Stimulated activated CD8-positive, alpha-beta memory T cell treated with anti-CD3 and anti-CD28 coated beads, Interleukin-4, amount 100 ng/mL, for 48 hours (primary cell): ENCODE results near the gene VASP.
A peak's percentile ranks its signal among the peaks of the same experiment; 100 is the strongest.

Source experiments
- DNase-seq: peaks from one replicate; pipeline ENCODE4 v3.0.0-alpha.2; 2020

The VASP gene

GRCh38 chr19:45517238-45517637 is 10.0 kb downstream of the VASP start:
- DNase-seq = no peak

- no peak for DNase-seq
Measured at GRCh38 chr19:45517641-45518468, 10.6 kb downstream of the VASP start.

- DNase-seq = no peak
Measured at GRCh38 chr19:45518469-45518826, 11.2 kb downstream of the VASP start.

- no peak for DNase-seq
Measured at GRCh38 chr19:45522010-45522941, 15.0 kb downstream of the VASP start.

GRCh38 chr19:45523642-45524256 is 16.5 kb downstream of the VASP start:
- DNase-seq = peak; percentile 80

GRCh38 chr19:45524575-45525129 is 17.4 kb downstream of the VASP start:
- no peak for DNase-seq

GRCh38 chr19:45526143-45526542 is 18.9 kb downstream of the VASP start:
- no peak for DNase-seq

GRCh38 chr19:45526971-45527370 is 19.7 kb downstream of the VASP start:
- DNase-seq = no peak

- DNase-seq = no peak
Measured at GRCh38 chr19:45527731-45528130, 20.5 kb downstream of the VASP start.

GRCh38 chr19:45528149-45528743 is 21.0 kb downstream of the VASP start:
- no peak for DNase-seq

- DNase-seq = no peak
Measured at GRCh38 chr19:45528744-45529419, 21.6 kb downstream of the VASP start.

- DNase-seq = no peak
Measured at GRCh38 chr19:45529420-45529785, 22.1 kb downstream of the VASP start.

GRCh38 chr19:45531349-45531748 is 24.1 kb downstream of the VASP start:
- DNase-seq = no peak

GRCh38 chr19:45539459-45539858 is 32.2 kb downstream of the VASP start:
- DNase-seq = no peak

GRCh38 chr19:45542234-45542668 is 35.0 kb downstream of the VASP start:
- DNase-seq = no peak

- DNase-seq = no peak
Measured at GRCh38 chr19:45547211-45547770, 40.0 kb downstream of the VASP start.

GRCh38 chr19:45547965-45548609 is 40.8 kb downstream of the VASP start:
- no peak for DNase-seq

- DNase-seq = no peak
Measured at GRCh38 chr19:45553464-45553863, 46.2 kb downstream of the VASP start.

GRCh38 chr19:45554481-45554880 is 47.2 kb downstream of the VASP start:
- no peak for DNase-seq

- no peak for DNase-seq
Measured at GRCh38 chr19:45556835-45557234, 49.6 kb downstream of the VASP start.

GRCh38 chr19:45558399-45558878 is 51.2 kb downstream of the VASP start:
- DNase-seq = peak; percentile 74
